Iris pigment epithelial cell (primary cell): Measurements from ENCODE around the gene ANKRD10.

Source experiments
- DNase-seq: peaks from one replicate; pipeline ENCODE4 v3.0.0-alpha.2; 2011; ENCODE audit warnings: low read depth

ANKRD10 gene

DNA sequence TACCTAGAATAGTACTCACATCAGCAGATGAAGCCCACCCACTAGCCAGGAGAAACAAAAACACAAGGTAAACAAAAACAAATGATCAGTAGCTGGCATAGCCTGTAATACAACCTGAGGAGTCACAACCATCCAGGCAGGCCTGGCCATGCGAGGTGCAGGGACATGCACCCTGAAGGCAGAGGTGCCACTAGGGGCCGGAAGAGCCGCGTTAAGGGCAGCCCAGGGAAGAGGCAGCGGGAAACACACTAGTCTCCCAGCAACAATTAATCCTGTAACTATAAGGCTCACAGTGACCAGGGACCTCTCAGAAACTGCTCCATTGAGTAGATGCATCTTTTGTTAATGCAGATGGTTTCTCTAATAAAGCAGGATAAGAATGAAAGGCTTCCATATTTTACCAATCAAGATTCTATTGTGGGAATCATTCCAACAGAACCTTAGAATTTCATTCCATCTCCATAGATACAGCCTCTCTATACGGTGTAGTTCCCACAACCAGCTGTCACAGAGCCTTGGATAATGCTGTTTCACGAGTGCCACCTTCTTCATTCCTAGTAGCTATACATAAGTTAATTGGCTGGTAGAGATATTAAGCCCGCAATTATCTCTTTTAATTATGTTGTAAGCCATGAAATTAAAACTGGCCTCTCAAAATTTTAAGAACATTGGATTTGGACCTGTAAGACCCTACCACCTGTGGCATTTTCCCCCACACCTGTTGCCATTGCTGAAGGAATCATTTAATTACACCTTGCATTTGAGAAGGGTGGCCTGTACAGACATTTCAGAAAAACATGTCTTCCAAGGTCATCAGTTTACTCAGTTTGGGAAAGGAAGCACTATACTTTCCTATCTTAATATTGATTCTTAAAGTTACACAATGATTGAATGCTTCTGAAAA, 28.7 kb downstream of the ANKRD10 start:
- no peak for DNase-seq

DNA sequence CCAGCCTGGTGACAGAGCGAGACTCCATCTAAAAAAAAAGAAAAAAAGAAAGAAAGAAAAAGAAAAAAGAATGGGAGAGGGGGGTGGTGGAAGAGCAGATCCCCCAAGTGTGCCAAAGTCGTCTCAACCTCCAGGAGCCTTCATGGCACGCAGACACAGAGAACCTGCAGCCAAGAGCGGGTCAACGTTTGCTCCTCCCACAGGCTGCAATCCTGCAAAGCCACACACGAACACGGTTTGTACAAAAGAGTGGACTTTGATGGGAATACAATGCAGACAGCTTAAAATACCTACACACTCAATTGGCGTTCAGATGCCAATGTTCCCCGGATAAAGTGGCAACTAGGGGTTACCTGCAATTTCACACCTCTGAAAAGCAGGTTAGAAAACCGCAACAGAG, 29.4 kb downstream of the ANKRD10 start:
- no peak for DNase-seq

- no peak for DNase-seq
Measured at GRCh38 chr13:110884517-110884916, 30.4 kb downstream of the ANKRD10 start.

DNA sequence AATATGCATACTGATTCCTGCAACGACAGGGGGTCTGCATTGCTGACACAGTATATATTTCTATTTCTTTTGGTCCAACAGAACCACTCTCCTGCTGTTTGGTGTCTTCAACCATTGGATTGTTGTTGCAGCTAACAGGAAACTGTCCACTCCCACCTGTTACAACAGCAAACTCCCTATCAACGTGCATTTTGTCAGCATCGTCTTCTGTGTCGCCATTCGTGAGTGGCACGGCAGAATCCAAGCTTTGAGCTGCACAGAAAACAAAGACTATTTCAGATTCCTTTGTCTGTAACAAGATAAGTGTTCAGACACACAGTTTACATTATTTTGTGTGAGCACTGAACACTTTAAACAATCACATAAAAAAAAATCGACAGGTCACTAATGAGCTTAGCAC, 31.3 kb downstream of the ANKRD10 start:
- DNase-seq, result no peak

GRCh38 chr13:110882972-110883371, 31.9 kb downstream of the ANKRD10 start:
- DNase-seq, result peak; percentile 41

DNA sequence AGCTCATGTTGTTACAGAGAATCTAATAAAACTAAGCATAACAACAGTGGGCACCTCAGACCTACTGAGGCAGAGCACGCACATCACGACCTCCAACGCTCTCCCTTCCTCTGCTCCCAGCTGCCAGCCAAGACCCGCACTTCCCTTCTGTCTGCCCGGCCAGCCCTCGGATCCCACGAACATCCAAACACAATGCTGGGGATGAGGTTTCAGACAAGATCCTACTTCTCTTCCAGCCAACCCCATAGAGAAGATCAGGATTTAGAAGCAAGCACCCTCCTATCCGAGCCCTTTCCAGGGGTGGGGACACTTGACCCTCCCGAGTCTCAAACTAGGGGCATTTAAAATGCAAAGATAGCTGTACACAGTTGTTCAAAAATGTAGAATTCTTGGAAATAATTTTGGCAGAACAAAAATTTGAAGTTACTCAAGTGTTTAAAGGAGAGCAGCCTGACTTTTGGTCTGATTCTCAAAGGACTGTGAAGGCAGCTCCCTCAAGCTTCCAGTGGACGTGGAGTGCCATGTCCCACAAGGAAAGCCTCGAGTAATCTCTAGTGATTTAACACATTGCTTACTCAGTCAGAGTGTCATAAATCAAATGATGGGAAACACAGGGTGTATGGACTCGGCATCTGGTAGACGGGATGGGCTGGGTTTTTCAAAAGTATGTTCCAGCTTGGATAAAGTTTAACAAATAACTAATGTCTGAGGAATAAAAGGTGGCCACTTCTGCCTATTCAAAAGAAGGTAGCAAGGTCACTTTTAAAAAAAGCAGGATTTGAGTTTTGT, 32.8 kb downstream of the ANKRD10 start:
- no peak for DNase-seq

GRCh38 chr13:110880627-110881026, 34.2 kb downstream of the ANKRD10 start:
- no peak for DNase-seq

DNA sequence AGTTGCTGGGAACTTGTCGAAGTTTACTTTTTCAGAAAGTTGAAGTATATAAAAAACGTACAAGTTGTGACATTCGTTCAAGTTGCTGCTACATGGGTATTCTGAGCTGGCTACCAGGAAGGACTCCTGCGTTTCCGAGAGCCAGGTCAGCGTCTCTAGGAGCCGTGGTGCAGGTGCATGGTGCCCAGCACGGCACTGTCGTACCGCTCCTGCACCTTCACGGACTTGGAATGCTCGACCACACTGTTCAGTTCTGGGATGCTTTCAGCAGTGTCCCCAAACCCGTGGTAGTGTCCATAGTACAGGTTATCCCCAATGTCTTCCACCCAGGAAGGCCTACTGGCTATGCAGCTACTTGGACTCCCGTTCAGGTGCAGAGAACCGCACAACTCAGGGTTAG, 35.4 kb downstream of the ANKRD10 start:
- no peak for DNase-seq

DNA sequence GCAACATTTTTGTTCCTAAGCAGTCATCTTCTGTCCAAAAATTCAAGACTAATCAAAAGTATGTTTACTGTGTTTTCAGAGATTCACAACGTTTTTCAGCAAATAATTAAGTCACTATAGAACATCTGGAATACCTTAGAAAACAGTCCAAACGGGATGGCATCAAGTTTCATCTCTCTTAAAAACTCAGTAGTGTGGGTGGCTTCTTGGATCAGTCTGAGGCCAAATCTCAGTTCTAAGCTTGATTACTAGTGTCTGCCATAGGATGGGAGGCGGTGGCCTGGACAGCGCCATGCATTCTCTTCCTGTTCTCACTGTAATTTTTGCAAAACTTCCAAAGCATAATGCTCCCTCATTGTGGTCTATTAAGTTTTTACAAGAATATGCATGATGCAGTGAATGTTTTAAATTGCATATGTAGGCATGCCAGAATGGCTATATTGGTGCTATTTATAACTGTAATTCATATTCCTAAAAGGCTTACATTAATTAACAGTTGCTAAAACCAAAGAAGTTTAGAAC, 37.1 kb downstream of the ANKRD10 start:
- DNase-seq, result no peak

GRCh38 chr13:110876609-110877008, 38.3 kb downstream of the ANKRD10 start:
- no peak for DNase-seq

- DNase-seq, result no peak
Measured at GRCh38 chr13:110875241-110875640, 39.6 kb downstream of the ANKRD10 start.

GRCh38 chr13:110874508-110874960, 40.3 kb downstream of the ANKRD10 start:
- DNase-seq, result peak; percentile 59

DNA sequence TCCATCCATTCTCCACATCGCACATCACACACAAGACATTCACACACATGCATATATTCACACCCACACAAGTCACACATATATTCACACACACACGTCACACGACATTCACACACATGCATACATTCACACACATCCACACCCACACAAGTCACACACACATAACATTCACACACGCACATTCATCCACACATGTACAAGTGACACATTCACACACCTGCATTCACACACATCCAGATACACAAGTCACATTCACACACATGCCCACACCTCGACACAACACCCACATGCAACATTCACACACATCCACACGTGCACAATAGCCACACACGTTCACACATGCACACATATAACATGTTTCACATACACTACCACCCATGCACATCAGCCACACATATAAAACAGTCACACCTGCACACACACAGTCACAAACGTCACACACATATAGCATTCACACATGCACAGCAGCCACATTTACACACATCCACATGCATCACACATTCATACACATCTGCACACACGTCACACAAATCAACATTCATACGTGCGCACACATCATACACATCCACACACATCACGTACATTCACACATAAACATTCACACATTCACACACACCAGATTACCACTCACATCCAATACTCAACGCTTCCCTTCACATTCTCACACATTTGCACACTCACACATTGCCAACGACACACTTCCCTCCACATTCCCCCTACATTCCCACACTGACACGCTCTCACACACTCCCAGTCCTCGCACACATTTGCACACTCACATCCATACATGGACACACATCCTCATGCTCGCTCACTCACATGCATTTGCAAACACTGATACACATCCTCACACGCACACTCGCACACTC, 41.0 kb downstream of the ANKRD10 start:
- DNase-seq, result no peak

DNA sequence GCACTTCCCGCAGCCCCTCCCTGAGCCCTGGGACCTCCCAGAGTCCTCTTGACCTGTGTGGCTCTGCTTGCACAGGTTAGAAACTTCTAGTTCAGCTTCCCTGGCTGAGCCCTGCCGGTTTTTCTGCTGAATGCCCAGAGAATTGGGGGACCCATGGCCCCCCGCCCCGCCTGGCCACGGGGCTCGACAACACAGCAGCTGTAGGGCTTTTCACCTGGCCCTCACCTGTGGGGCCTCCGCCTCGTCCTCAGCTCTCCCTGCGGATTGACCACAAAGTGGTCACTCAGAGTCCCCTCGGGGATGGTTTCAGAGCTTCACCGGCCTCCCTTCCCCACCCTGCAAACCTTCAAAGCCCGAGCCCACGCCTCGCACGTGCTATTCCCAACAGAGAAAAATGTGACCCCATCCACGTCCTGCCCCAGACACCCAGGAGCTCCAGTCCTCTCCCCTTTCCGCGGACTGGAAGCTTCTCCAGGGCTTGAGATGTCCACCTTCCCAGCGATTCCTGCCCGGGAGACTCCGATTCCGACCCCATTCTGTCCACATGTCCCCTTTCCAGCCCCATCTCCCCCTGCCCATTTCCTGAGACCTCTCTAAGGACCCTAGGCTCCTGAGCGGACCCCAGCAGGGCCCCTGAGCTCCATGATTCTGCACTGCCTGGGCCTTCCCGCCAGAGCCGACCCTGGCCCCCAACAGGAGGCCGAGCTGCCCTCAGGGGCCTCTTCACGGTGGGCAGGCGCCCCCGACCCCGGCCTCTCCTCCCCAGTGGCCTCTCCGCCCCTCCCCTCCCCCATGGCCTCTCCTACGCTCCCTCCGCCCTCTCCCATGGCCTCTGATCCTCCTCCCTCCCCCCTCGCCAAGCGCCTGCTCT, 41.9 kb downstream of the ANKRD10 start:
- DNase-seq, result no peak

DNA sequence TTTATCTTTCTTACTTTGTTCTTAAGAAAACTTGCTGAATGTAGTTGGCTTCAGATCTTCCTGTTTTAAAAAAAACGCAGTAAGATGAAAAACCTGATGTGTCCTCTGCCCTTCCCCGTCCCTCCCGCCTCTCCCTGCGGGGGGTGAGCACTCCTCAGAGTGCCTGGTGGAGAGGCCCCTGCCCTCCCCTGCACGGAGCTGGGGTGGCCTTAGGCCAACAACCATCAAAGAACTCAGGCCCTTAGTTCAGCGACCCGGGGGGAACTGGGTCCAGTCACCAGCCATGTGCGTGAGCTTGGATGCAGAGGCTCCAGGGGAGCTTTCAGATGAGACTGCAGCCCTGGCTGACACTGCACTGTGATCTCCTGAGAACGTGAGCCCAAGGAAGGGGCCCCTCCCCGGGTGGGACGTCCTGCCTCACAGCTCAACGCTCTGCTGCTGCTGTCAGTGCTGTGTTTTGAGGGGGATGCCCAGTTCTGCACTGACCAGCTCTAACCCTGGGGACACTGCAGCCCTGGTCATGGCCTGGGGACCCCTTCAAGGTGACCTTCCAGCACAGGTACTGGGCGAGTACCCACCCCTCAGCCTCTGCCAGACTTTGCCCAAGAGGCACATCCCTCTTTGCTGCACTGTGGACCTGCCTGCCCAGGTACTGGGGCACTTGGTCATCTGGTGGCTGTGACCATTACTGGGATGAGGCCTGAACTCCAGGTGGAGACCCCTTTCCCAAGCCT, 42.7 kb downstream of the ANKRD10 start:
- no peak for DNase-seq

DNA sequence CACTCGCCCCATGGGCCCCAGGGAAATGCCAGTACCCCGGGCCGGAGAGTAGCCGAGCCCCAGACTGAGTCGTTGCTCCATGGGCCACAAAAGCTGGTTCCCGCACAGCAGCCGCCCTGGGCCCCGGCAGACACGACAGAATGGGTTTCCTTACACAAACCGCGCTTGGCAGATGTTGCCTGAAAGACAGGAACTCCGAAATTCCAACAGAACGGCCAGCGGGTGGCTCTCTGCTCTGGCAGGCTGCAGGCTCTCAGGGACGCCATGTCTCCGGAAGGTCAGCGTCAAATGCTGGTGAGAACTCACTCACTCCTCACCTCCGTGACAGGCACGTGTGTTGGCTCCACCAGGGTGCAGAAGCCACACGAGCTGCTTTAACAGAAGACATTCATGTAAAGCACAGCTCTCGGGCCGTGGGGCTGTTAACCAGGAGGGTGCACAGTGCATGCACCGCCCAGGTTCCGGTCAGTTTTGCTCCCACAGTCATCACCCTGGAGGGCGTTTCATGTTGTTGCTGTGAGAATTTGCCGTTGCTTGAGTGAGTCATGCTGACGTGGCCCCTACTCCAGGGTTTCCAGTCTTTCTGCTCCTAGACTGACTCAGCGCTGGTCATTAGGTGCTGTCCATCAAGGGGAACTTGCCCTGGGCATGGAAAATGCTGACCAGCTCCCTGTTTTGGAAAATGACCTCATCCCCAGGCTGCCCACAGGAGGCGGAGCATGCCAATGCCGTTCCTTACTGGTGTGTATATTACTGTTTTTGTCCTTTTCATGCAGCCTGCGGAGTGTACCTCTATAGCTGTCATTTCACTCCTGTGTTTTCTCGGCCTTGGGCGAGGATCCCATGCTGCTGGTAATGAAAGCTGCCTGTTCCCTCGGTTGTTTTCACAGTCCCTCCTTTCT, 44.8 kb downstream of the ANKRD10 start:
- DNase-seq, result peak; percentile 100

DNA sequence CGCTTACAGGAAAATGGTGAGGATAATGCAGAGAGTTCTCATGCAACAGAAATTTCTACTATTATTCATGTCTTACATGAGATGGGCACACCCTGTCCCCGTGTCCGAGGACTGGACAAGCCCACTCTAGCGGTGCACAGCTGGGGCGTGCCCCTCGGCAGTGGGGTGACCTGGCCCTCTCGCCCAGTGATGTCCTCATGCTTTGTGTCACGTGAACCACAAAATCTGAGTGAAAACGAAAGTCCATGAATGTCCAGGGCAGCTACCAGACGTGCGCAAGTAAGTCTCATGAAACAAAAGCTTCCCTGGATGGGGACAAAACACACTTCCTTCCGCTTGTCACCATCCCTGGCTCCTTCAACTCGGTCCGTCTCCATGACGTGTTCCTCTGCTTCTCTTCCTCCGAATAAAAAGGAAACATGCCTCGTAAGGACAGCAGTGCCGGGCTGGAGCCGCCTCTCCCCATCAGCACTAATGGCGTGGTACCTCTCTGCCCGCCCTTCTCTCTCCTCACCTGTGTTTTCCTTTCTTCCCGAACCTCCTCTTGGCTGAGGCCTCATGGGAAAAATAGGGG, 45.6 kb downstream of the ANKRD10 start:
- no peak for DNase-seq

- no peak for DNase-seq
Measured at GRCh38 chr13:110868720-110869119, 46.1 kb downstream of the ANKRD10 start.

DNA sequence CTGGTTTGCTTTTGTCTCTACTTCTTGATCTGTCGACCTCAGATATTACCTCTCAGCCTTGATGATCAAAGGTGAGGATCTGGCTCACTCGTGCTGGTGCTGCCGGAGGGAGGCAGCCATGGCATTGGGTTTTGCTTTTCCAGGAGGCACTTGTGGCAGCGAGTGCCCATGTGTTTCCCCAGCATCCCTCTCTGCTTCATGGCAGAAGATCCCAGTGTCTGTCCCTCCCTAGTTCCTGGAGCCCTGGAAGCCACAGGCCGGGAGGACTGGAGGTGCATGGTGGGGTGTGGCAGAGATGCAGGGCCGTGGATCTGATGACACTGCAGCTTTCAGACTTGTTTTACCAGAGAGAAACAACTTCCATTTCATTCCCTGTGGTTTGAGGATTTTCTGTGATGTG, 47.5 kb downstream of the ANKRD10 start:
- no peak for DNase-seq
